GM08714 (cell line): ENCODE measurements around the gene SH3RF2.

ENCODE experiments used
- H3K4me3 ChIP-seq: fragments of 200-500 bp; sonication (Bioruptor generic); 2 replicates; pipeline ENCODE4 v1.5.1; 2014; ENCODE audit warnings: mild to moderate bottlenecking, low read length, inconsistent platforms
- ZNF274 ChIP-seq: IDR thresholded peaks from 2 replicates; pipeline ENCODE4 v1.6.1; 2012; ENCODE audit warnings: mild to moderate bottlenecking, low read depth, low read length

SH3RF2 gene

GRCh38 chr5:146013761-146014160, 77.4 kb downstream of the SH3RF2 start:
- no peak for TF ChIP-seq ZNF274
- no peak overlapping the region for H3K4me3 ChIP-seq

DNA sequence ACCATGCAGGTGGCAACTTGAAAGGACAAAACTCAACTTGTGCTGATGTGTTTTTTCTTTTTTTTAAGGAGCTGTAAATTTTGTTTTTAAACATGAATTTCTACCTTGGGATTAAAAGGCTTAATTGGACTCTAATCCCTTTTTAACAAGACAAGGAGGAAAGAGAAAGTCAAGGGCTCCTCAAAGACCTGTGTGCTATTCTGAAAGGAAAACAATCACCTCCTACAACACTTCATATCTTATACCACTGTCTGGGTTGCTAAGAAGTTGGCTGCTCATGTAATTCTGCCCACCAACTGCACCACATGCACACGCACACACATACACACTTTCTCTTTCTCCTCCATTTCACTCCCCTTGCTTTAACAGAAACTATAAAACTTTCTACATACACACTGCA, 78.6 kb downstream of the SH3RF2 start:
- H3K4me3 ChIP-seq, result no peak overlapping the region
- no peak for TF ChIP-seq ZNF274

DNA sequence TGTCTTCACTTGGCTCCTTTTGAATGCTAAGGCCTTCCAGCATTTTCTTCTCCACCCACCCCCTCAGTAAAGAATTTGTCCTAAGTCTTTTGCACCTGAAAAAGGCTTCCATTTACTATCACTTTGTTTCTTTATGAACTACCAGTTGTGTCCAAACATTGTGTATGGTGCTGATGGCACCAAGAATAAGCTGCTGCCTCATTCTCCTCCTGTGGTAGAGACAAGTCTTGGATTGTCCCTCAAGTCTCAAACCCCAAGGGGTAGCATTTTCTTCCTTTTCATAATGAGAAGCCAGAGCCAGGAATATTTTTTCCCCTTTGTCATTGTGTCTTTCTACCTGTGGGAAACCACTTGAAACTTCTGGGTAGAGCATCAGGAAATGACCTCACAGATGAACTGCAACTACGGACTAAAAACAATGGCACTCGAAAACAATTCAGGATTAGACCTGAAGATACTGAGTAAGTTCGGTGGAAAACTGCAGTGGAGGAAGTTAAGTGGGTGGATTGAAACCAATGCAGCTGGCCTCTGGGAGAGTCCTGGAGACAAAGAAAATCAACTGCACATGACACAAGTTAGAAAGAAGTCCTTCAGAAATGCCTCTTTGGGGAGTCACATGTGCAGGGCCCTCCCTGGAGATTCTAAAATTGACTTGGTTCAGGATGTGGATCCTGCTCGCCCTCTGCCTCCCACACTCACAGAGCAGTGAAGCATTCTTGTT, 80.5 kb downstream of the SH3RF2 start:
- TF ChIP-seq ZNF274, result no peak
- H3K4me3 ChIP-seq, result no peak overlapping the region

- TF ChIP-seq ZNF274, result no peak
- H3K4me3 ChIP-seq, result no peak overlapping the region
Observed at GRCh38 chr5:146018514-146019375, 82.4 kb downstream of the SH3RF2 start.

- no peak overlapping the region for H3K4me3 ChIP-seq
Observed at GRCh38 chr5:146020100-146020499, 83.7 kb downstream of the SH3RF2 start.

GRCh38 chr5:146024034-146024433, 87.7 kb downstream of the SH3RF2 start:
- H3K4me3 ChIP-seq, result no peak overlapping the region
- no peak for TF ChIP-seq ZNF274

More at GRCh38 chr5:146020100-146020499, 83.7 kb downstream of the SH3RF2 start:
- TF ChIP-seq ZNF274, result no peak

GRCh38 chr5:146025114-146025680, 88.8 kb downstream of the SH3RF2 start:
- no peak for TF ChIP-seq ZNF274
- no peak overlapping the region for H3K4me3 ChIP-seq

DNA sequence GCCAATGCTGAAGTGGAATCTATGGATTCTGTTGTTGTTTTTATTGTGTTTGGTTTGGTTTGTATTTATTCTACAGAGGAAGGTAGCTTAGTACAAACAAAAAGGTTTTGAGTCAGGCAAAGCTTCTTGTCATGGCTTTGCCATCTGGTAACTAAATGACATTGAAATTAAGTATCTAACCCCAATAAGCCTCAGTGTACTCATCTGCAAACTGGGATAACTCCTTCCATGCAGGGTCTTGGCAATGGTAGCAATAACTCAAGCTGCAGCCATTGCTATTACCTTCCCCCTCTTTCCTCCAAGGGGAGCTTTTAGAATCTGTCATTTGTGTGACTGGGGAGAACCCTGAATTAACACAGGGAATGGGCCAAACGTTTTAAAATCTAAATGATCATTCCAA, 89.3 kb downstream of the SH3RF2 start:
- TF ChIP-seq ZNF274, result no peak
- H3K4me3 ChIP-seq, result no peak overlapping the region

DNA sequence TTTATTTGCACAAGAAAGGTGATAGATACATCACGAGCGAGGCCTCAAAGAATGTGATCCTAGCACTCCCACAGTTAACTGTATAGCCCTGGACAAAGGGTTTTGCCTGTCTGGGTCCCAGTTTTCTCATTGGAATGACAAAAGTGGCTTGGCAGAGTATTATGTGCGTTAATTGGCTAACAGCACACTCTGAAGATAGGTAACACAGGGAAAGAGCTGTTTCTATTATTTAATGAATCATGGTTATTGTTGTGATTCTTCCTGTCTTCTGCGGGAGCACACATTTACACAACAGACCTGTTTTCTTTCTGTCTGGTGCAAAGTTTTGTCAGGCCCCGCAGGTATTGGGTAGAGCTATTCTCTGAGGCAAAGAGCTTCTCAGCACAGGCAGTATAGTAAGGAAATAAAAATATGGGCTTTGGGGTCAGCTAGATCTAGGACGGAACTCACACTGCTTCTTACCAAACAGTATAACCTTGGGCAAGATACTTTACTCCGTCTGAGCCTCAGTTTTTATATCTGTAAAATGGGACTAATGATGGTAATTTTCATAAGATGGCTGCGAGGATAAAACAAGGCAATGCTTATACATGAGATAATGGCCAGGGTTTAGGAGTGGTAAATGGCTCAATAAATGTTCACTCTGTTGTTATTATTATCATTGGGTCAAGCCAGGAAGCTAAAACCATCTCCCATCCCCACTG, 90.1 kb downstream of the SH3RF2 start:
- H3K4me3 ChIP-seq, result no peak overlapping the region

DNA sequence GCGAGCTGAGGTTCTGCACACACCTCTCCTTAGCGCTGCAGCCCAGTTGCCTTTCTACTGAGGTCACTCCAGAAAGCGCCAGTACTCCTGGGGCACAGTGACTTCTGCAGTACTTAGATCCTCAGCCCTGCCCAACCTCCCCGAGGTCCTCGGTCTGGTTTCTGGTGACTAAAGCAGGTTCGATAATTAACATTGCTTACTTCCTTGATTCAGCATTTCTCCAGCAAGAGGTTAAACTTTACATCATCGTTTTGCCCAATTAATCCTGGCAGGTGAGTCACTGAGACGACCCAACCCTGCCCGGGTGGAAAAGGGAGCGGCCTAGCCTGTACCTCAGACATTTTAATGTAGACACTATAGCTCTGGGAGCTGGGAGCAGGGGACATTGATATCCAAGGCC, 91.4 kb downstream of the SH3RF2 start:
- TF ChIP-seq ZNF274, result no peak
- H3K4me3 ChIP-seq, result no peak overlapping the region

More for the DNA sequence above, 90.1 kb downstream of the SH3RF2 start:
- no peak for TF ChIP-seq ZNF274

GRCh38 chr5:146032911-146033310, 96.5 kb downstream of the SH3RF2 start:
- TF ChIP-seq ZNF274, result no peak
- no peak overlapping the region for H3K4me3 ChIP-seq

DNA sequence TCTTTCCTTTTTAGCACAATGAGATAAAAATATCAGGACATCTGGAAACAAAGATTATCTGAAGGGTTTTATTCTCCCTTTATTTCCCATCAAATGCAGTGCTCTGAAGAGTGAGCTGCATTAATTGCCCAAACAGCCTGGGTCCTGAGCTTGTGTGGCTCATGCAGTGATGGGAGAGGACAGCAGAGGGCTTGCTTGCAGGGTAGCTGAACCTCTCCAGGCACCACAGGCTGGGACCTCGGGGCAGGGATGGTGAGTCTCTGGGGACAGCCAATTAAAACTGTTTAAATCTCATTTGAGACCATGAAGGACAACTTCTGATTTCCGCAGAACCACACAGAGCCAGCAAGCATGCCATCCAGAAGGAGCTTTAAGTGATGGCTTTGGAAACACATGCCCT, 97.7 kb downstream of the SH3RF2 start:
- H3K4me3 ChIP-seq, result no peak overlapping the region
- no peak for TF ChIP-seq ZNF274

GRCh38 chr5:146034605-146035004, 98.2 kb downstream of the SH3RF2 start:
- H3K4me3 ChIP-seq, result no peak overlapping the region
- no peak for TF ChIP-seq ZNF274

DNA sequence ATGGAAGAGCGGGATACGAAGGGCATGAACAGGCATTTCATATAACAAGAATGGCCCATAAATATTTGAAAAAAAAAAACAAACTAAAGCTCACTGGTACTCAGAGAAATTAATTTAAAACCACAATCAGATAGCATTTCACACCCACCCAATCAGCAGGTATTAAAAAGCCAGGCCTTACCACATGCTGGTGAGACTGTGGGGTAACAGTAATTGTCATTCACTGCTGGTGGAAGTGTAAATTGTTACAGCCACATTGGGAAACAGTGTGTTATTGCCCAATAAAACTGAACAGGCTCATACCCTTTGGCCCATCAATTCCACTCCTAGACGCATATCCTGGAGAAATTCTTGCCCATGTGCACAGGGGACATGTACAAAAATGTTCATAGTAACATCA, 103.0 kb downstream of the SH3RF2 start:
- no peak overlapping the region for H3K4me3 ChIP-seq
- no peak for TF ChIP-seq ZNF274
